Esophagus (tissue), 2 donors: Measurements from ENCODE around the gene TIGD1. TPM values are rescaled to one million over a fixed set of nuclear protein-coding genes. Genes with fewer than 3 reads are reported as not detected.

Experiments used
- H3K27ac ChIP-seq, 2 donors: one replicate each; pipeline ENCODE4 v1.5.1; 2013; ENCODE audit warnings: low read depth in 2 of 2, mild to moderate bottlenecking in 2 of 2, inconsistent platforms in 1 of 2, low read length in 1 of 2, moderate library complexity in 1 of 2
- H3K27me3 ChIP-seq, 2 donors: one replicate each; pipeline ENCODE4 v1.6.1; 2013; ENCODE audit warnings: low read length in 2 of 2, control low read depth in 1 of 2, mild to moderate bottlenecking in 1 of 2; ENCODE audit not compliant: insufficient read depth in 2 of 2, control insufficient read depth in 1 of 2
- H3K36me3 ChIP-seq, 2 donors: one replicate each; pipeline ENCODE4 v1.6.1; 2013; ENCODE audit warnings: low read length in 1 of 2; ENCODE audit not compliant: control insufficient read depth in 2 of 2, insufficient read depth in 2 of 2
- H3K4me1 ChIP-seq, 2 donors: one replicate each; pipeline ENCODE4 v1.6.1; 2013; ENCODE audit warnings: low read length in 1 of 2; ENCODE audit not compliant: control insufficient read depth in 2 of 2, insufficient read depth in 2 of 2
- H3K4me3 ChIP-seq, 2 donors: one replicate each; pipeline ENCODE4 v1.5.1; 2013; ENCODE audit warnings: low read length in 2 of 2, mild to moderate bottlenecking in 2 of 2, low read depth in 1 of 2, moderate library complexity in 1 of 2
- H3K9me3 ChIP-seq, 2 donors: one replicate each; pipeline ENCODE4 v1.6.1; 2013; ENCODE audit warnings: mild to moderate bottlenecking in 2 of 2, low read depth in 1 of 2, low read length in 1 of 2, moderate library complexity in 1 of 2; ENCODE audit not compliant: control insufficient read depth in 2 of 2, insufficient read depth in 1 of 2
- WGBS, 2 donors: extraction: QIAGEN DNeasy Blood & Tissue Kit; methylation state at CpG; one replicate each; pipeline ENCODE4 v1.1.7; 2013; 5-methylcytosine and 5-hydroxymethylcytosine counted together
- polyA plus RNA-seq, 2 donors: library from polyadenylated mRNA; stranded (reverse); fragments of 200-250 nt; gene quantifications; one replicate each; pipeline ENCODE4 v1.2.3, GENCODE V29; 2013
- donor health status: healthy with polysubstance abuse.
- donor health status: Bipolar disorder and iron deficiency.

TIGD1 gene
- polyA plus RNA-seq, 2 donors = 1.8 to 4.4 TPM

- H3K4me3 ChIP-seq = no peak overlapping the region
- H3K27ac ChIP-seq = no peak overlapping the region
- peaks cover 3 to 11% of the 10 kb centered on the region in 2 donors for H3K4me1 ChIP-seq
- H3K9me3 ChIP-seq = no peaks in the 10 kb centered on the region
- peaks cover 0 to 19% of the 10 kb centered on the region in 2 donors for H3K27me3 ChIP-seq
- no peaks in the 10 kb centered on the region for H3K36me3 ChIP-seq
- WGBS, 2 donors = 66 to 74% methylated on average over 13 of the region's 13 CpGs
These were observed 23.9 kb downstream of the TIGD1 start for GRCh38 chr2:232526372-232526941.

DNA sequence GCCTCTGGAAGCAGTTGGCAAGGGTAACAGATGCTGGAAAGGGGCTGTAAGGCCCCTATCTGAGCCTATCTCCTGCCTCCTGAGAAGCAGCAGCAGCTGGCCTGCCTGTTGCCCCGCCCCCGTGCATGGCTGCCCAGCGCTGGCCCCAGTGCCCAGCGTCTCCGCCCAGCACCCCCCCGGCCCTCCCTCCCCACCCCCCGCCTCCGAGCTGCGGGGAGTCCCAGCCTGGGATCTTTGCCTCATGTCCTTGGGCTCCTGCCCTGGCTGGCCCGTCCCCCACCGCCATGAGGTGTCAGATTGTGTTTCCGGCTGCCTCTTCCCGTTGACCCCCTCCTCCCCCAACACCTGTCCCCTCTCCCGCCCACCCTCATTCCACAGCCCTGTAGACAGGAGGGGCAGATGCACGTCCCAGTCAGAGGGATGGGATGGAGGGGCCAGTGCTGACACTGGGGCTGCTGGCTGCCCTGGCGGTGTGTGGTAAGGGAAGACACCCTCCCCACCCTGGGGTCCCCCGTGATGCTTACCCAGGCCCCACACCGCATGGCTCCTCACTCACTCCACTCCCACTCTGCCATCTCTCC is 24.5 kb downstream of the TIGD1 start, which contains the start of gene CHRND:
CHRND (plus strand) TSS at position 370 of the 581 bp plus-strand sequence; CDS start at position 426, 56 bp downstream.
- Histone ChIP-seq H3K27me3 (peaks cover 0 to 24% of the 10 kb centered on the region in 2 donors), H3K27ac (no peak within 1 kb of the TSS)
- WGBS, 2 donors = 13 to 16% methylated on average over 11 to 18 of the region's 18 CpGs

GRCh38 chr2:232525199-232525598 is 25.2 kb downstream of the TIGD1 start:
- H3K36me3 ChIP-seq = no peaks in the 10 kb centered on the region
- peaks cover 3 to 11% of the 10 kb centered on the region in 2 donors for H3K4me1 ChIP-seq
- H3K9me3 ChIP-seq = no peaks in the 10 kb centered on the region
- 85 to 87% methylated on average over 14 of the region's 14 CpGs for WGBS, 2 donors
- H3K27ac ChIP-seq = no peak overlapping the region
- peaks cover 0 to 24% of the 10 kb centered on the region in 2 donors for H3K27me3 ChIP-seq
- no peak overlapping the region for H3K4me3 ChIP-seq

More for the DNA sequence above, 24.5 kb downstream of the TIGD1 start, which contains the start of gene CHRND:
- no peaks in the 10 kb centered on the region for H3K36me3 ChIP-seq
- H3K4me3 ChIP-seq = no peak within 1 kb of the TSS
- H3K9me3 ChIP-seq = no peaks in the 10 kb centered on the region
- peaks cover 3 to 11% of the 10 kb centered on the region in 2 donors for H3K4me1 ChIP-seq

DNA sequence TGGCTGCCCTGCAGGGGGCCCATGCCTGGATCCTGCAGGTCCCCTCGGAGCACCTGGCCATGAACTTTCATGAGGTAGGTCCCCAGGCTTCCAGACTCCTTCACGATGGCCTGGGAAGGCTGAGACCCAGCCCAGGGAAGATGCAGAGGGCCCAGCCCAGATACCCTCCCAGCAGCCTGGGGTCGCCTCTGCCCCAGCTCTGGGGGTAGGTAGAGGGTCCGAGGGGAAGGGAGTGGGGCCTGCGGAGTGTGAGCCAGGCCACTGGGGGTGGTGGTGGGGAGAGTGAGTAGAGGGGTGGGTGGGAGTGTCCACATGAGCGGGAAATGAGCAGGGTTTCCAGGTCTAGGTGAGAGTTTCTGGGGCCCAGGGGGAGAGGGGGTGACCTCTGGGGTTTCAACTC is 25.6 kb downstream of the TIGD1 start:
- H3K27ac ChIP-seq = no peak overlapping the region
- H3K9me3 ChIP-seq = no peaks in the 10 kb centered on the region
- no peak overlapping the region for H3K4me3 ChIP-seq
- no peaks in the 10 kb centered on the region for H3K36me3 ChIP-seq
- WGBS, 2 donors = 72 to 73% methylated on average over 6 of the region's 6 CpGs
- H3K27me3 ChIP-seq = peaks cover 0 to 24% of the 10 kb centered on the region in 2 donors
- peaks cover 3 to 11% of the 10 kb centered on the region in 2 donors for H3K4me1 ChIP-seq

DNA sequence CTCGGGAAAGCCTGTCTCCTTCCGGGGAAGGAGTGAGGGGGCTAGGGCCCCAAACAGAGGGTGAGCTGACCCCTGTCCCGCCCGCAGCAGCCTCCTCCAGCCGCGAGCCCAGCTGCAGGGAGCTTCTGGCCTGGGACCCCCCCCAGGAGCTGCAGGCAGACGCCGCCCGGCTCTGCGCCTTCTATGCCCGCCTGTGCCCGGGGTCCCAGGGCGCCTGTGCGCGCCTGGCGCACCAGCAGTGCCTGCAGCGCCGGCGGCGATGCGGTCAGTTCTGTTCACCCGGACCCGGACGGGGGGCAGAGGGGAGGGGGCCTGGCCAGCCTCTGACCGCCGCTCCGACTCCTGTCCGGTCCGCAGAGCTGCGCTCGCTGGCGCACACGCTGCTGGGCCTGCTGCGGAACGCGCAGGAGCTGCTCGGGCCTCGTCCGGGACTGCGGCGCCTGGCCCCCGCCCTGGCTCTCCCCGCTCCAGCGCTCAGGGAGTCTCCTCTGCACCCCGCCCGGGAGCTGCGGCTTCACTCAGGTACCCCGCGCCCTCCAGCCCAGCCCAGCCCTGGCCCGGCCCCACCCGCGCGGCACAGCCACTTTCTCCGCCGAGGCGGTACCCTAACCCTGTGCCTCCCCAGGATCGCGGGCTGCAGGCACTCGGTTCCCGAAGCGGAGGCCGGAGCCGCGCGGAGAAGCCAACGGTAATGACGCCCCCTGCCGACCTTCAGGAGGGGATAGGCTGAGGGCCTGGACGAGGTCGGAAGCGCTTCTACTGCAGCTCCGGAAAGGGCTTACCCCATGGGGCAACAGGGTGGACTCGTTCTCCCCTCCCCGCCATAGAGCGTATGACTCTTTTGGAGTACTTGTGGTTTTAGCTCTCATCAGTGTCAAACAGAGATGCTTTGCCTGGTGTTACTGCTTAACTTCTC is 26.4 kb downstream of the TIGD1 start:
- peak overlapping the region; percentile 1 to 13 for H3K4me3 ChIP-seq
- H3K4me1 ChIP-seq = peaks cover 3 to 11% of the 10 kb centered on the region in 2 donors
- no peaks in the 10 kb centered on the region for H3K36me3 ChIP-seq
- H3K27me3 ChIP-seq = peaks cover 0 to 24% of the 10 kb centered on the region in 2 donors
- no peaks in the 10 kb centered on the region for H3K9me3 ChIP-seq
- no peak overlapping the region for H3K27ac ChIP-seq
- 1% methylated on average over 70 to 75 of the region's 75 CpGs for WGBS, 2 donors

- WGBS, 2 donors = 11 to 12% methylated on average over 16 of the region's 16 CpGs
- peaks cover 0 to 24% of the 10 kb centered on the region in 2 donors for H3K27me3 ChIP-seq
- no peaks in the 10 kb centered on the region for H3K36me3 ChIP-seq
- H3K9me3 ChIP-seq = no peaks in the 10 kb centered on the region
- H3K4me1 ChIP-seq = peaks cover 3 to 11% of the 10 kb centered on the region in 2 donors
- no peak overlapping the region for H3K27ac ChIP-seq
- peak overlapping the region in 1 of 2 donors; percentile 1 for H3K4me3 ChIP-seq
These were observed 27.0 kb downstream of the TIGD1 start for GRCh38 chr2:232523402-232523681.

DNA sequence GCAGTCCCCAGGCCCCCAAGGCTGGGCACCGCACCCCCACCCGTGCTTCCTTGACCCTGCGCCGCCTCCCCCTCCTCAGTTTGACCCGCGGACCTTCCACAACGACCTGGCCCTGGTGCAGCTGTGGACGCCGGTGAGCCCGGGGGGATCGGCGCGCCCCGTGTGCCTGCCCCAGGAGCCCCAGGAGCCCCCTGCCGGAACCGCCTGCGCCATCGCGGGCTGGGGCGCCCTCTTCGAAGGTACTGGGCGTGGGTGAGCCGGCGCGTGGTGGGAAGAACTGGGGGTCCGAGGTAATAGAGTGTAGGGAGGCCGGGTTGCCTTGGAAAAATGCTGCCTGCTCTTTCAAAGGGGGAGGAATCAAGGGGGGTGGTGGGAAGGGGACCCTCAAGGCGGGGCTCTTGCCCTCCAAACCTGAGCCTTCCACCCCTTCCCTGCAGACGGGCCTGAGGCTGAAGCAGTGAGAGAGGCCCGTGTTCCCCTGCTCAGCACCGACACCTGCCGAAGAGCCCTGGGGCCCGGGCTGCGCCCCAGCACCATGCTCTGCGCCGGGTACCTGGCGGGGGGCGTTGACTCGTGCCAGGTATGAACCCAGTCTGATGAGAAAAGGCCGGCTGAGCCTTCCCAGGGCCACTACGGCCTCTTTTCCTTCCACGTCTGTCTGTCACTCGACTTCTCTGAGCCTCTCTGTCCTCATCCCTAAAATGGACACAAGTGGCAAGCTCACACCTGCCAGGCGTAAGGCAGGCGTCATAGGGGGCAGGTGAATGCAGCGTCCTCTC is 27.5 kb downstream of the TIGD1 start:
- 14 to 19% methylated on average over 43 to 46 of the region's 46 CpGs for WGBS, 2 donors
- Histone ChIP-seq H3K27ac (no peak overlapping the region), H3K4me3 (no peak overlapping the region), H3K4me1 (peaks cover 3 to 11% of the 10 kb centered on the region in 2 donors), H3K9me3 (no peaks in the 10 kb centered on the region), H3K36me3 (no peaks in the 10 kb centered on the region), H3K27me3 (peaks cover 0 to 24% of the 10 kb centered on the region in 2 donors)

GRCh38 chr2:232521959-232522622 is 28.3 kb downstream of the TIGD1 start:
- Histone ChIP-seq H3K27me3 (peaks cover 0 to 24% of the 10 kb centered on the region in 2 donors), H3K9me3 (no peaks in the 10 kb centered on the region), H3K36me3 (no peaks in the 10 kb centered on the region), H3K4me1 (peaks cover 3 to 11% of the 10 kb centered on the region in 2 donors), H3K4me3 (no peak overlapping the region), H3K27ac (no peak overlapping the region)
- 6 to 7% methylated on average over 46 to 66 of the region's 66 CpGs for WGBS, 2 donors
